WTC11 (cell line): ENCODE results near the gene NFIX. TPM values are rescaled to one million over a fixed set of nuclear protein-coding genes. Genes with fewer than 3 reads are reported as not detected.

Experiments used
- ATAC-seq: fragments of 200-7000 bp; cut with Tn5 transposase; 2 replicates; pipeline ENCODE4 v1.10.0; 2021; ENCODE audit warnings: mild to moderate bottlenecking, moderate library complexity
- CTCF ChIA-PET: fragments of 300-600 bp; sonication (Branson Sonifier 250); formaldehyde crosslinking; loops from one replicate; lab custom pipeline; 2021; ENCODE audit warnings: antibody characterized with exemption; lab: Charles Lee
- POLR2A ChIA-PET: fragments of 350-600 bp; sonication (Branson Sonifier 250); formaldehyde crosslinking; loops from one replicate; lab custom pipeline; 2021; ENCODE audit warnings: antibody characterized with exemption; lab: Charles Lee
- DNase-seq: peaks from one replicate; pipeline ENCODE4 v3.0.0; 2021; ENCODE audit warnings: low spot score
- H3K27ac Mint-ChIP-seq: 2 replicates; pipeline ENCODE4 v1.8.0; 2021; ENCODE audit warnings: mixed read lengths
- H3K27me3 Mint-ChIP-seq: 2 replicates; pipeline ENCODE4 v1.8.0; 2021; ENCODE audit warnings: low read depth, mild to moderate bottlenecking, moderate library complexity, mixed read lengths
- H3K36me3 Mint-ChIP-seq: 2 replicates; pipeline ENCODE4 v1.8.0; 2021; ENCODE audit warnings: mixed read lengths
- H3K4me1 Mint-ChIP-seq: 2 replicates; pipeline ENCODE4 v1.8.0; 2022; ENCODE audit warnings: mixed read lengths
- H3K4me3 Mint-ChIP-seq: 2 replicates; pipeline ENCODE4 v1.8.0; 2021; ENCODE audit warnings: mild to moderate bottlenecking, moderate library complexity, mixed read lengths
- H3K9me3 Mint-ChIP-seq: 2 replicates; pipeline ENCODE4 v1.8.0; 2021; ENCODE audit warnings: mixed read lengths
- ARID4B ChIP-seq: sonication (generic); formaldehyde crosslinking; IDR thresholded peaks from 2 replicates; pipeline ENCODE4 v1.8.0; 2023; ENCODE audit warnings: missing genetic modification reagents, mild to moderate bottlenecking, borderline replicate concordance
- CREM ChIP-seq: sonication (generic); formaldehyde crosslinking; IDR thresholded peaks from 2 replicates; pipeline ENCODE4 v1.8.1; 2022; ENCODE audit warnings: mild to moderate bottlenecking, missing genetic modification reagents, moderate library complexity
- CTCF ChIP-seq: fragments of 200-600 bp; IDR thresholded peaks from 2 replicates; pipeline ENCODE4 v1.8.0; 2022; ENCODE audit warnings: antibody characterized with exemption
- FOXJ3 ChIP-seq: sonication (generic); formaldehyde crosslinking; IDR thresholded peaks from 2 replicates; pipeline ENCODE4 v1.9.0; 2021; ENCODE audit warnings: missing genetic modification reagents, mild to moderate bottlenecking, borderline replicate concordance
- FOXP1 ChIP-seq: sonication (generic); formaldehyde crosslinking; IDR thresholded peaks from 2 replicates; pipeline ENCODE4 v1.8.0; 2022; ENCODE audit warnings: missing genetic modification reagents, mild to moderate bottlenecking, moderate library complexity, borderline replicate concordance
- NR1H2 ChIP-seq: sonication (generic); formaldehyde crosslinking; IDR thresholded peaks from 2 replicates; pipeline ENCODE4 v1.9.0; 2021; ENCODE audit warnings: mild to moderate bottlenecking, moderate library complexity, missing genetic modification reagents
- PRDM15 ChIP-seq: sonication (generic); formaldehyde crosslinking; IDR thresholded peaks from 2 replicates; pipeline ENCODE4 v1.8.0; 2022; ENCODE audit warnings: missing genetic modification reagents
- PRRX2 ChIP-seq: fragments of 250-450 bp; sonication (Bioruptor Pico); IDR thresholded peaks from 2 replicates; pipeline ENCODE4 v1.8.0; 2021; ENCODE audit warnings: mild to moderate bottlenecking
- TEAD1 ChIP-seq: sonication (generic); formaldehyde crosslinking; IDR thresholded peaks from 2 replicates; pipeline ENCODE4 v1.8.0; 2022; ENCODE audit warnings: mild to moderate bottlenecking, missing genetic modification reagents
- ZNF121 ChIP-seq: sonication (generic); formaldehyde crosslinking; IDR thresholded peaks from 2 replicates; pipeline ENCODE4 v1.8.0; 2023; ENCODE audit warnings: missing genetic modification reagents
- ZNF138 ChIP-seq: sonication (generic); formaldehyde crosslinking; conservative IDR thresholded peaks from 2 replicates; pipeline ENCODE4 v1.8.1; 2022; ENCODE audit warnings: mild to moderate bottlenecking, moderate library complexity, missing genetic modification reagents
- ZNF232 ChIP-seq: sonication (generic); formaldehyde crosslinking; IDR thresholded peaks from 2 replicates; pipeline ENCODE4 v1.8.0; 2022; ENCODE audit warnings: mild to moderate bottlenecking, missing genetic modification reagents
- total RNA-seq: library from RNA; stranded (reverse); gene quantifications from 3 replicates; pipeline ENCODE4 v1.2.3, GENCODE V29; 2021
- TF ChIP-seq, protein P1 (sequence below): sonication (generic); formaldehyde crosslinking; IDR thresholded peaks from 2 replicates; pipeline ENCODE4 v1.8.1; 2022; ENCODE audit warnings: low read depth, mild to moderate bottlenecking, moderate library complexity, missing genetic modification reagents, borderline replicate concordance
- TF ChIP-seq, protein P2 (sequence below): fragments of 250-450 bp; sonication (Bioruptor Pico); IDR thresholded peaks from 2 replicates; pipeline ENCODE4 v1.9.0; 2021; ENCODE audit warnings: moderate library complexity, mild to moderate bottlenecking, inconsistent platforms, borderline replicate concordance
- TF ChIP-seq, protein P3 (sequence below): sonication (generic); formaldehyde crosslinking; IDR thresholded peaks from 2 replicates; pipeline ENCODE4 v1.8.1; 2022; ENCODE audit warnings: missing genetic modification reagents, borderline replicate concordance
- TF ChIP-seq, protein P4 (sequence below): fragments of 250-450 bp; sonication (Bioruptor Pico); IDR thresholded peaks from 2 replicates; pipeline ENCODE4 v1.9.0; 2021; ENCODE audit warnings: mild to moderate bottlenecking

The NFIX gene
- total RNA-seq, 1 experiment from 2014 or later, result 1.4 TPM

DNA sequence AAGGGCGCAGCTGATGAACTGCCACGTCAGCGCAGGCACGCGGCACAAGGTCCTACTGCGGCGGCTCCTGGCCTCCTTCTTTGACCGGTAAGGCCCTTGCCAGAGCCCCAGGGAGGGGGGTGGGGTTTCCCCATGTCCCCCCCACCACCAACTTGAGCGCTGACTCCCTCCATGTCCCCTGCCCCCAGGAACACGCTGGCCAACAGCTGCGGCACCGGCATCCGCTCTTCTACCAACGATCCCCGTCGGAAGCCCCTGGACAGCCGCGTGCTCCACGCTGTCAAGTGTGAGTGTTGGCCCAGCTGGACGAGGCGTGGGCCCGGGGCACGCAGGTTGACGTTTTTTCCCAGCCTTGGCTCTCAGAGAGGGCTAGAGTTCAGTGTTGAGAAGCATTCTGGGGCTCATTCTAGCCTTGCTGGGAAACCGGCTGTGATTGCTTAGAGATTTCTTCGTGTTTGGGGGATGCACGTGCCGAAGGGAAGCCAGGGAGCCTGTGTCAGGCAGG is 142.1 kb downstream of the NFIX start:
- no peak for DNase-seq
- no peak overlapping the region for H3K27ac Mint-ChIP-seq
- TF ChIP-seq CREM (no peak), FOXJ3 (CRISPR knock-in tag) (no peak), ZNF121 (CRISPR knock-in tag) (no peak), FOXP1 (CRISPR knock-in tag) (no peak)
- TF ChIP-seq, protein P1, sequence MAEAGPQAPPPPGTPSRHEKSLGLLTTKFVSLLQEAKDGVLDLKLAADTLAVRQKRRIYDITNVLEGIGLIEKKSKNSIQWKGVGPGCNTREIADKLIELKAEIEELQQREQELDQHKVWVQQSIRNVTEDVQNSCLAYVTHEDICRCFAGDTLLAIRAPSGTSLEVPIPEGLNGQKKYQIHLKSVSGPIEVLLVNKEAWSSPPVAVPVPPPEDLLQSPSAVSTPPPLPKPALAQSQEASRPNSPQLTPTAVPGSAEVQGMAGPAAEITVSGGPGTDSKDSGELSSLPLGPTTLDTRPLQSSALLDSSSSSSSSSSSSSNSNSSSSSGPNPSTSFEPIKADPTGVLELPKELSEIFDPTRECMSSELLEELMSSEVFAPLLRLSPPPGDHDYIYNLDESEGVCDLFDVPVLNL (CRISPR knock-in tag), result no peak
- TF ChIP-seq, protein P2, sequence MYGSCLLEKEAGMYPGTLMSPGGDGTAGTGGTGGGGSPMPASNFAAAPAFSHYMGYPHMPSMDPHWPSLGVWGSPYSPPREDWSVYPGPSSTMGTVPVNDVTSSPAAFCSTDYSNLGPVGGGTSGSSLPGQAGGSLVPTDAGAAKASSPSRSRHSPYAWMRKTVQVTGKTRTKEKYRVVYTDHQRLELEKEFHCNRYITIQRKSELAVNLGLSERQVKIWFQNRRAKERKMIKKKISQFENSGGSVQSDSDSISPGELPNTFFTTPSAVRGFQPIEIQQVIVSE (CRISPR knock-in tag), result no peak
- H3K27me3 Mint-ChIP-seq, result no peaks in the 10 kb centered on the region
- H3K4me1 Mint-ChIP-seq, result peaks cover 8% of the 10 kb centered on the region
- CTCF ChIA-PET, result no interaction called here
- ATAC-seq, result no peak
- POLR2A ChIA-PET, result no interaction called here
- no peak overlapping the region for H3K4me3 Mint-ChIP-seq
- H3K9me3 Mint-ChIP-seq, result no peaks in the 10 kb centered on the region
- peaks cover 34% of the 10 kb centered on the region for H3K36me3 Mint-ChIP-seq

DNA sequence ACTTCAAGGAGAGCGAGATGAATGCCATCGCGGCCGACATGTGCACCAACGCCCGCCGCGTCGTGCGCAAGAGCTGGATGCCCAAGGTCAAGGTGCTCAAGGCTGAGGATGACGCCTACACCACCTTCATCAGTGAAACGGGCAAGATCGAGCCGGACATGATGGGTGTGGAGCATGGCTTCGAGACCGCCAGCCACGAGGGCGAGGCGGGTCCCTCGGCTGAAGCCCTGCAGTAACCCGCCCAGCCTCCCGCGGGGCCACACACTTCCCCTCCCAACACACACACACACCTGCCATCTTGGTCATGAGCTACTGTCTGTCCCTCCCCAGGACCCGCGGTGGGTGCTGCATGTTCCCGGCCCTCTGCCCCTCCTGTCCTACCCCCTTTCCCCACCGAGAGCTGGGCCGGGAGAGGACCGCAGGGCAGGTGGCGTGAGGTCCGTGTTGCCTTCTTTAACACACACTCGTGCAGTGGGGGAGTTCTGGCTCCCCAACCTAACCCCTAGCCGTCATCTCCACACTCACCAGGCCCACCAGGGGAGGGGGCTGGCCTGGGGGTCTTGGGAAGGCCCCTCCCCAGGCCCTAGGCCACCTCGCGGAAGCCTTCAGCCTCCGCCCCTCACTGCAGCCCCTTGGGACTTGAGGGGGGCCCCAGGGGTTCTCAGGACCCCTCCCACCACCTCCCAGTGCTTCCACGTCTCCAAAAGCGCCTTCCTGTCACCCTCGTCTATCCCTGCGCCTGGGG is 143.1 kb downstream of the NFIX start:
- Mint-ChIP-seq H3K36me3 (peaks cover 33% of the 10 kb centered on the region), H3K27me3 (no peaks in the 10 kb centered on the region), H3K27ac (no peak overlapping the region), H3K4me3 (no peak overlapping the region), H3K4me1 (peaks cover 8% of the 10 kb centered on the region), H3K9me3 (no peaks in the 10 kb centered on the region)
- POLR2A ChIA-PET, result interaction anchor here (0.9 to 1.4 kb wide), 2 partner anchors 14 to 27 kb away, joined by 3 read pairs; no protein-coding TSS in a partner anchor
- CTCF ChIA-PET, result interaction anchor here (1.6 kb wide), 1 partner anchor 12 kb away, joined by 5 read pairs; the partner anchor contains the start of genes IER2 and STX10
- DNase-seq (no peak), ATAC-seq (no peak)
- TF ChIP-seq NR1H2 (CRISPR knock-in tag) (no peak), ZNF232 (CRISPR knock-in tag) (no peak), ARID4B (CRISPR knock-in tag) (no peak), PRDM15 (CRISPR knock-in tag) (no peak), TEAD1 (CRISPR knock-in tag) (no peak), PRRX2 (no peak), ZNF138 (CRISPR knock-in tag) (no peak), CTCF (no peak)
- TF ChIP-seq, protein P3, sequence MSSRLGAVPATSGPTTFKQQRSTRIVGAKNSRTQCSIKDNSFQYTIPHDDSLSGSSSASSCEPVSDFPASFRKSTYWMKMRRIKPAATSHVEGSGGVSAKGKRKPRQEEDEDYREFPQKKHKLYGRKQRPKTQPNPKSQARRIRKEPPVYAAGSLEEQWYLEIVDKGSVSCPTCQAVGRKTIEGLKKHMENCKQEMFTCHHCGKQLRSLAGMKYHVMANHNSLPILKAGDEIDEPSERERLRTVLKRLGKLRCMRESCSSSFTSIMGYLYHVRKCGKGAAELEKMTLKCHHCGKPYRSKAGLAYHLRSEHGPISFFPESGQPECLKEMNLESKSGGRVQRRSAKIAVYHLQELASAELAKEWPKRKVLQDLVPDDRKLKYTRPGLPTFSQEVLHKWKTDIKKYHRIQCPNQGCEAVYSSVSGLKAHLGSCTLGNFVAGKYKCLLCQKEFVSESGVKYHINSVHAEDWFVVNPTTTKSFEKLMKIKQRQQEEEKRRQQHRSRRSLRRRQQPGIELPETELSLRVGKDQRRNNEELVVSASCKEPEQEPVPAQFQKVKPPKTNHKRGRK (CRISPR knock-in tag), result no peak
- TF ChIP-seq, protein P4, sequence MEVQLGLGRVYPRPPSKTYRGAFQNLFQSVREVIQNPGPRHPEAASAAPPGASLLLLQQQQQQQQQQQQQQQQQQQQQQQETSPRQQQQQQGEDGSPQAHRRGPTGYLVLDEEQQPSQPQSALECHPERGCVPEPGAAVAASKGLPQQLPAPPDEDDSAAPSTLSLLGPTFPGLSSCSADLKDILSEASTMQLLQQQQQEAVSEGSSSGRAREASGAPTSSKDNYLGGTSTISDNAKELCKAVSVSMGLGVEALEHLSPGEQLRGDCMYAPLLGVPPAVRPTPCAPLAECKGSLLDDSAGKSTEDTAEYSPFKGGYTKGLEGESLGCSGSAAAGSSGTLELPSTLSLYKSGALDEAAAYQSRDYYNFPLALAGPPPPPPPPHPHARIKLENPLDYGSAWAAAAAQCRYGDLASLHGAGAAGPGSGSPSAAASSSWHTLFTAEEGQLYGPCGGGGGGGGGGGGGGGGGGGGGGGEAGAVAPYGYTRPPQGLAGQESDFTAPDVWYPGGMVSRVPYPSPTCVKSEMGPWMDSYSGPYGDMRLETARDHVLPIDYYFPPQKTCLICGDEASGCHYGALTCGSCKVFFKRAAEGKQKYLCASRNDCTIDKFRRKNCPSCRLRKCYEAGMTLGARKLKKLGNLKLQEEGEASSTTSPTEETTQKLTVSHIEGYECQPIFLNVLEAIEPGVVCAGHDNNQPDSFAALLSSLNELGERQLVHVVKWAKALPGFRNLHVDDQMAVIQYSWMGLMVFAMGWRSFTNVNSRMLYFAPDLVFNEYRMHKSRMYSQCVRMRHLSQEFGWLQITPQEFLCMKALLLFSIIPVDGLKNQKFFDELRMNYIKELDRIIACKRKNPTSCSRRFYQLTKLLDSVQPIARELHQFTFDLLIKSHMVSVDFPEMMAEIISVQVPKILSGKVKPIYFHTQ, result no peak
